ENCODE measurements around the gene BSPRY.

Gene BSPRY

DNA sequence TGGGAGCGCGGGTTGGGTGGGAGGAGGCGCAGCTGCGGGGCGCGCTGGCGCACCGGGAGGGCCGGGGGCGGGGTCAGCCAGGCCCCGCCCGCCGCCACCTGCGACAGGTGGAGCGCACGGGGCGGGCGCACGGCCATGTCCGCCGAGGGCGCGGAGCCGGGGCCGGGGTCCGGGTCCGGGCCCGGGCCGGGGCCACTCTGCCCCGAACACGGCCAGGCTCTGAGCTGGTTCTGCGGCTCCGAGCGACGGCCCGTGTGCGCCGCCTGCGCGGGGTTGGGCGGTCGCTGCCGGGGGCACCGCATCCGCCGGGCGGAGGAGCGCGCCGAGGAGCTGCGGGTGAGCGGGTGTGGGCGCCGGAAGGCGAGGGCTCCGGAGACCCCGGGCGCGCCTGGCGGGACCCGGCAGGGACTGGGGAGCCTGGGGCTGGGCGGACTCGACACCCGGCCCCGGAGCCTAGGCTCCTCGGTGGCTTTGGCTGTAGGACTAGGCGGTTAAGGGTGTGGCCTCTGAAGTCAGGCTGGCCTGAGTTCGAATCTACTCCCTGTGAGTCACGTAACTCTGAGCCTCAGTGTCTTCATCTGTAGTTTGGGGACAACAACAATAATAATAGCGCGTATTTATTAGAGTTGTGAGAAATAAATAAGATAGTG lies at the start of gene BSPRY:
Gene BSPRY, plus strand, starts transcription at position 97 of the 650 bp plus-strand sequence. Its CDS starts 39 bp downstream, at position 136.
- no peak for DNase-seq (ENCODE audit: low spot score)

- DNase-seq (ENCODE audit: low spot score), result no peak
These were observed 49.5 kb upstream of the BSPRY start for GRCh38 chr9:113299800-113300292.

DNA sequence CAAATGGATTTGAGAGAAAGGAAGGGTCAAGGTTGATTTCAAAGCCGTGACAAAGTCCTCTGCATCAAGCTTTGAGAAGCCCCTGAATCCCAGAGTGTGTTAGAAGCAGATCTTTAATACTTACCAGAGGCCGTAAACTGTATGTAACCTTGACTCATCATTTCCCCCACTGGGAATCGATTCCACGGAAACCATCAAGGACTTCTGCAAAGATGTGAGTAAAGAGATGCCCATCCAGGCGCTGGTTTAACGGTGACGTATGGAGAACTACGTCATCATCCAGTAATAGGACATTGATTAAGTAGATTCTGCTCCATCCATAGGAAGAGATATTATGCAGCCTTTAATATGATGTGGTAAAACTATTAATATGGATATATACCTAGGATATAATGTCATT lies 47.8 kb upstream of the BSPRY start:
- no peak for DNase-seq (ENCODE audit: low spot score)

- no peak for DNase-seq (ENCODE audit: low spot score)
These were observed 46.4 kb upstream of the BSPRY start, which contains the start of gene RNF183 for GRCh38 chr9:113302792-113303418. TSS of gene RNF183 (minus strand) at chr9:113303376. CDS start at chr9:113298184, 5,192 bp downstream.

DNA sequence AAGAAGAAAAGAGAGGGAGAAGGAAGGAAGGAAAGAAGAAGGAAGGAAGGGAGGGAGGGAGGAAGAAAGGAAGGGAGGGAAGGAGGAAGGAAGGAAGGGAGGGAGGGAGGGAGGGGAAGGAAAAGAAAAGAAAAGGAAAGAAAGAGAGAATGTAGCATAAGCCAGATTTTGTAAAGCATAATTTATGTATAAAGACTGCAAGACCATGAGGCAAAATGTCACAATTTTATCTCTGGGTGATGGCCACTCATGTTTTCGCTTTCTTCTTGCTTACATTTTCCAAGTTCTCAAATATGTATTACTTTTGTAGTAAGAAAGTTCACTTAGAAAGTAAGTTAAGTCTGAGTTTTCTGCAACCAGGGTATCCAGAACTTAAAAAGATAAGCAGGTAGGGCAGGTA lies 42.8 kb upstream of the BSPRY start:
- DNase-seq (ENCODE audit: low spot score), result no peak

DNA sequence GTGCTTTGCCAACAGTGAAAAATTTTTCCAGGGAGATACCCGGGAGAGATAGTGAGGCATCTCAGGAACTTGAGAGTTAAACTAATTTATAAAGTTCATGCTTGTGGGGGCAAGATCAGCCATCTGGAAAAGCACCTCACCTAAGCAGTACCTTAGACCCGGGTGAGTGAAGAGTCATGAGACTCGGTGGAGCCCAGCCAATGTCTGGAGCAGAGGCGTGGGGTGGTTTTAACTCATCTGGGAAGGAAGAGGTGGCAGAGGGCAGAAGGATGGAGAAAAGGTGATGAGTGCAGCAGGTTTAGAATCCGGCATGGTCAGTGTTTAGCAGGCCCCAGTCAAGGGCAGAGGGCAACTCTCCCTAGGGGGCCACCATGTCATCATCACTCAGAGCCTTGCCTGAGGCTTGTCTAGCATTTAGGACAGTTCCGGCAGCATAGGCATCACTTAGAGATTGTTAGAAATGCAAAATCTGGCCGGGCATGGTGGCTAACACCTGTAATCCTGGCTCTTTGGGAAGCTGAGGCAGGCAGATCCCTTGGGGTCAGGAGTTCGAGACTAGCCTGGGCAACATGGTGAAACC lies 41.9 kb upstream of the BSPRY start:
- no peak for DNase-seq (ENCODE audit: low spot score)

GRCh38 chr9:113309204-113309813 lies 40.0 kb upstream of the BSPRY start:
- peak; percentile 68 for DNase-seq (ENCODE audit: low spot score)

GRCh38 chr9:113310538-113310937 lies 38.8 kb upstream of the BSPRY start:
- DNase-seq (ENCODE audit: low spot score), result no peak

GRCh38 chr9:113311961-113312360 lies 37.4 kb upstream of the BSPRY start:
- no peak for DNase-seq (ENCODE audit: low spot score)

GRCh38 chr9:113313261-113313660 lies 36.1 kb upstream of the BSPRY start:
- DNase-seq (ENCODE audit: low spot score), result no peak

DNA sequence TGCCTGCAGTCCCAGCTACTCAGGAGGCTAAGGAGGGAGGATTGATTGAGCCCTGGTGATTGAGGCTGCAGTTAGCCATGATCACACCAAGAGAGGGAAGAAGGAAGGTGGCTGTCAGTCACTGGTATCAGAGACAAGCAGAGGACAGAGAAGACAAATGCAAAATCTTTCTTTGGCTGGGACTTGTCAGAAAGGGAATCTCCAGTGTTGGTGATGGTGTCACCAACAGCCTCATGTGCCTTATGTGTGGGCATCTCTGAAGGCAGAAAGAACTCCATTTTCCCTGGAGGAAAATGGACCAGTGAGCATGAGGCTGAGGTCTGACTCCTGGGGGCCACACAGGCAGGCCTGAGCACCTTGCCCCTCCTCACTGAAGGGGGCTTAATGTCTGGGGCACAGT lies 34.1 kb upstream of the BSPRY start:
- no peak for DNase-seq (ENCODE audit: low spot score)

- no peak for DNase-seq (ENCODE audit: low spot score)
These were observed 33.3 kb upstream of the BSPRY start for GRCh38 chr9:113316030-113316429.

GRCh38 chr9:113317777-113318176 lies 31.6 kb upstream of the BSPRY start:
- no peak for DNase-seq (ENCODE audit: low spot score)

GRCh38 chr9:113319054-113319453 lies 30.3 kb upstream of the BSPRY start:
- no peak for DNase-seq (ENCODE audit: low spot score)

GRCh38 chr9:113320051-113320450 lies 29.3 kb upstream of the BSPRY start:
- no peak for DNase-seq (ENCODE audit: low spot score)

GRCh38 chr9:113322671-113323070 lies 26.7 kb upstream of the BSPRY start:
- DNase-seq (ENCODE audit: low spot score), result no peak

DNA sequence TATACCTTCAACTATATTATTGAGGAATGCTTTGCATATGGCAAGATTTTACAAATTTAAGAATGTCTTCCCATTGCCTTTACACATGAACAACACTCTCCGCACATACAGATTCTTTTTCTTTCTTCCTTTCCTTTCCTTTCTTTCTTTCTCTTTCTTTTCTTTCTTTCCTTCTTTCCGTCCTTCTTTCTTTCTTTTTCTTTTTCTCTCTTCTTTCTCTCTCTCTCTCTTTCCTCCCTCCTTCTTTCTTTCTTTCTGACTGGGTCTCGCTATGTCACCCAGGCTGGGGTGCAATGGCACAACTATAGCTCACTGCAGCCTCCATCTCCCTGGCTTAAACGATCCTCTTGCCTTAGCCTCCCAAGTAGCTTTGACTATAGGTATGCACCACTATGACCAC lies 23.1 kb upstream of the BSPRY start:
- no peak for DNase-seq (ENCODE audit: low spot score)

- no peak for DNase-seq (ENCODE audit: low spot score)
These were observed 21.1 kb upstream of the BSPRY start for GRCh38 chr9:113328045-113328782.

- no peak for DNase-seq (ENCODE audit: low spot score)
These were observed 17.6 kb upstream of the BSPRY start for GRCh38 chr9:113331780-113332179.

DNA sequence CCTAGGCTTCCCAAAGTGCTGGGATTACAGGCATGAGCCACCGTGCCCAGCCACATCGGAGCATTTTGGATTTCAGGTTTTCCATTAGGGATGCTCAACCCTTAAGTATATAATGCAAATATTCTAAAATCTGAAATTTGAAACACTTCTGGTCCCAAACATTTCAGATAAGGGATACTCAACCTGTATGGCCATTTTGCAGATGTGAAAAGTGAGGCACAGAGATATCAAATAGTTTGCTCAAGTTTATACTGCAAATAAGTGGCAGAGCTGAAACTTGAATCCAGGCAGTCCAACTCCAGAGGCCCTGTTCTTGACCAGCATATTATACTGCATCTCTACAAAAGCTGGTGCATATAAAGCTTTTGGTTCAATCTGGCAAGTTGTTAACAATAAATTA lies 11.6 kb upstream of the BSPRY start:
- DNase-seq (ENCODE audit: low spot score), result no peak

- DNase-seq (ENCODE audit: low spot score), result peak; percentile 81
These were observed 9.2 kb upstream of the BSPRY start, which contains the start of gene WDR31 for GRCh38 chr9:113340011-113340699. TSS of gene WDR31 (minus strand) at chr9:113340275. CDS start at chr9:113332022, 8,253 bp downstream.
